Stomach (tissue), 4 donors: ENCODE measurements around the gene TPSB2.

Experiments used
- CTCF ChIP-seq, 7 experiments: fragments of 450-650 bp in 4 of 7; fragments of 200-600 bp in 3 of 7; sonication (generic) in 3 of 7; IDR thresholded peaks; one replicate each; pipeline ENCODE4 v1.5.1; 2016 to 2019; ENCODE audit warnings: antibody characterized with exemption in 7 of 7, control low read depth in 2 of 7, mild to moderate bottlenecking in 1 of 7
- EP300 ChIP-seq: sonication (generic); formaldehyde crosslinking; IDR thresholded peaks from one replicate; pipeline ENCODE4 v1.6.1; 2017; ENCODE audit warnings: antibody characterized with exemption
- POLR2A ChIP-seq, 4 donors: fragments of 450-650 bp; IDR thresholded peaks; one replicate each; pipeline ENCODE4 v1.6.1; 2016; ENCODE audit warnings: antibody characterized with exemption in 4 of 4, control low read depth in 2 of 4, mild to moderate bottlenecking in 1 of 4, moderate library complexity in 1 of 4
- POLR2AphosphoS5 ChIP-seq, 3 donors: sonication (generic); formaldehyde crosslinking; IDR thresholded peaks; one replicate each; pipeline ENCODE4 v1.6.1; 2016; ENCODE audit warnings: antibody characterized with exemption in 3 of 3

- TF ChIP-seq CTCF (IDR thresholded peaks at IDR 0.05): no peak
- no peak for TF ChIP-seq POLR2A (IDR thresholded peaks at IDR 0.05)
- TF ChIP-seq EP300: no peak
- no peak for TF ChIP-seq POLR2AphosphoS5 (IDR thresholded peaks at IDR 0.05)
Measured at GRCh38 chr16:1204933-1205332, 25.1 kb downstream of the TPSB2 start.
